HG03469 (cell line): ENCODE results near the gene KIAA1328.
"Not testable (repeated sequence)": the region's sequence is repeated elsewhere in the genome, so short reads cannot be mapped to it uniquely, and the experiment has no call there.

Experiments
- ATAC-seq: cut with Tn5 transposase; IDR thresholded peaks from one replicate; pipeline ENCODE4 v1.9.1; 2021; ENCODE audit warnings: mild to moderate bottlenecking, moderate library complexity, moderate number of reproducible peaks; ENCODE audit not compliant: unreplicated experiment

The KIAA1328 gene

DNA sequence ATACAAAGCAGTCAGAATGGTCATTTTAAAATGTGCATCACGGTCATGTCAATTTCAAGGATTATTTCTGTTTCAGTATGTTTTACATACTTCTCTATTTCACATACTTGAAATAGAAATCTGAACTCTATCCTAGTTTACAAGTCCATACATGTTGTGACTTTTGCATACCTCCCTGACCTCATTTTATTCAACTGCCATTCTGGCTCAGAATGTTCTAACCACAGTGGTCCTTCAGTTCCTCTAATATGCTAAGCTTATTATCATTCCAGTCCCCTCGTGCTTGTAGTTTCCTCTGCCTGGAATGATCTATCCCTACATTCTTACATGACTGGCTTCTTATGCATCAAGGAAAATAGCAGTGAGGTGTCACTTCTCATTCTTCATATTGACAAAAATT, 295.6 kb downstream of the KIAA1328 start:
- ATAC-seq = no peak

DNA sequence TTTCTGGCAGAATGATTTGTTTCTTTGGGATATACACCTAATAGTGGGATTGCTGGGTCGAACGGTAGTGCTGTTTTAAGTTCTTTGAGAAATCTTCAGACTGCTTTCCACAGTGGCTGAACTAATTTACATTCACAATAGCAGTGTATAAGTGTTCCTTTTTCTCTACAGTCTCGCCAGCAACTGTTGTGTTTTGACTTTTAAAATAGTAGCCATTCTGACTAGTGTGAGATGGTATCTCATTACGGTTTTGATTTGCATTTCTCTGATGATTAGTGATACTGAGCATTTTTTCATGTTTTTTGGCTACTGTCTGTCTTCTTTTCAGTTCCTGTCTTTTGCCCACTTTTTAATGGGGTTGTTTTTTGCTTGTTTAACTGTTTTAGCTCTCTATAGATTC, 306.2 kb downstream of the KIAA1328 start:
- no peak for ATAC-seq

DNA sequence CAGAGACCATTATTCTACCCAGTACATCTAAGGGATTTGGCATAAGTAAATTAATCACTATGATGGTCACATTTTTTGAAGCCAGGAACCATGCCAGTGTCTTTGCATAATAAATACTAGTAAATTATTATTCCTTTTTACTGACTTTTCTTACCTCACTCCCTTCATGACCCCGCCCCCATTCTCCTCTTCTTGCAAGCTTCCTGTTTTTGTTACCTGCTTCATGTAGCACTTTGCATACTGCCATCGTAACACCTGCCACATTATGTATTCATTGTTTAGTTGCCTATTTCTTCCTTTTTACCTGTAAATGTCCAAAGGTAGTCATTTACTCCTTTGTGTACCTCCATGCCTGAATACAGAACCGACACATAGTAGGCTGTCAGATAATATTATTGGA, 309.5 kb downstream of the KIAA1328 start:
- ATAC-seq = no peak

DNA sequence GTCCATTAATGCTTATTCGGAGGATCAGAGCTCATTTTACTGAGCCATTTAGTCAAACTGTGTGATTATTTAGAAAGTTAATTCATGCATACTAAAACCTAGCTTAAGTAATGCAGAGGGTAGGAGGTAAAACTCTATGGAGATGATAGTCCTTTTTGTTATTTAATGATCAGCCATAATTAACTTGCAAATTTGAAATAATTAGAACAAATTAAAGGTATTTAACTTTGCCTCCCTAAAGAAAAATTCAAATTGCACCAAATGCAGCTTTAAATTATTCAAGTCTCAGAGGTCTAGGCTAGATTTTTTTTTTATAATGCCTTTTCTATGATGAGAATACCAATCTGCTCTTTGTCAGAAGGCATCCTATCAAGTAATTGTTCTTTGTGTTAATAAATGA, 310.9 kb downstream of the KIAA1328 start:
- ATAC-seq = no peak

DNA sequence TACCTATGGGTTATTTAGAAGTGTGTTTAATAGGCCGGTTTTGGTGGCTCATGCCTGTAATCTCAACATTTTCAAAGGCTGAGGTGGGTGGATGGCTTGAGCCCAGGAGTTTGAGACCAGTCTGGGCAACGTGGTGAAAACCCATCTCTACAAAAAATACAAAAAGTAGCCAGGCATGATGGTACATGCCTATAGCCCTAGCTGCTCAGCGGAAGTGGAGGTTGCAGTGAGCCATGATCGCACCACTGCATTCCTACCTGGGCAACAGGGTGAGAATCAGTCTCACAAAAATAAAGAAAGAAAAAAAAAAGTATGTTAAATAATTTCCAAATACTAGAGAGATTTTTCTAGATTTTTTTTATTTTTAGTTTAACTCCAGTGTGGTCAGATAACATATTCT, 316.0 kb downstream of the KIAA1328 start:
- no peak for ATAC-seq

DNA sequence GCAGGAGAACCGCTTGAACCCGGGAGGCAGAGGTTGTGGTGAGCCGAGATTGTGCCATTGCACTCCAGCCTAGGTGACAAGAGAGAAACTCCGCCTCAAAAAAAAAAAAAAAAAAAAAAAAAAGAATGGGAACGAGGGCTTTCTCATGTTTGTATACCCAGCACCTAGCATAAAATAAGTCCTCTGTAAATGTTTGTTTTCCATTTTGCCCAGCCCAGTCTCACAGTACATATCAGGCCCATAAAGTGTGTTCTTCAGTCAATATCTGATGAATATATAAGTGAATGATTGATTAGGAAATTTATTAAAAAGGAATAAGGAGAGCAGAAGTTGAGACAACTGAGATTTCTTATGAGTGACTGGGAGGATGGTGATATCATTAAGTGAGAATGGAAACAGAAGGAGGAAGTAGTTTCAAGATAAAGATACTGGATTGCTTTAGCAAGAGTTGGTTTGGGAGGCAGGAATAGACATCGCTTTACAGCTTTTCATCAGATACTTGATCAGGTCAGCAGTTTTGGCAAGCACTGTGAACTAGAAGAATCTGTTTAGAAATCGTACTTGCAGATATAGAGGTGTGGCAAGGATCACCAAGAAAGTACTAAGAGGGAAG, 327.5 kb downstream of the KIAA1328 start:
- no peak for ATAC-seq

DNA sequence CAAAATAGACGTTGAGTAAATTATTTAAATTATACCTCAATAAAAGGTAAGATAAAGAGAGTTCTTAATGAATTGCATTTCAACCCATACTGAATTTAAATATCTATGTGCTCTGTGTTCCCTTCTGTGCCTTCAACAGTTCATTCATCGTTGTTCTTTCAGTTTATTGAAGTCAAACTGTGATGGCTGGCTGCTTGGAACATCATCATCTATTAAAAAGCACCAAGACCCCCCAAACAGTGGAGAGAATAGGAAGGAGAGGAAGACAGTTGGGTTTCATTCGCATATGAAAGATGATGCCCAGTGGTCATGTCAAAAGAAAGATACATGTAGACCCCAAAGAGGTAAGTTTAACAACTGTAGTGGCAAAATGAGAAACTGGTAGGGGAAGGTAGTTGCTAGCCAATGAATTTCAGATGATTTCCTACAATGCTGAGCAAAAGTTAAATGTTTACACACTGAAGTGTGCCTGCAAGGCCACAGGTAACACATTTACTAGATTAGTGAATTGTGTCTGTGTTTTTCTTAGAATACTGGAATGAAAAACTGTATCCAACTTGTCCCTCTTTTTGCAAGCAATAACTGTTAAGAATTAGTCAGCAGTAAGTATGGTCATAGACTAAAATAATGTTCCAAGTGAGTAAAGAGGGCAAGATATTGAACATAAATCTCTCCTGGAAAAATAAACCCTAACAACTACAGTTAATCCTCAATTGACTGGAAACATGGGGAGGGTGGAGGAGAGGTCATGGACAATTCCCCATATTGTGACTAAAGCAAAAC, 331.3 kb downstream of the KIAA1328 start:
- ATAC-seq = no peak

DNA sequence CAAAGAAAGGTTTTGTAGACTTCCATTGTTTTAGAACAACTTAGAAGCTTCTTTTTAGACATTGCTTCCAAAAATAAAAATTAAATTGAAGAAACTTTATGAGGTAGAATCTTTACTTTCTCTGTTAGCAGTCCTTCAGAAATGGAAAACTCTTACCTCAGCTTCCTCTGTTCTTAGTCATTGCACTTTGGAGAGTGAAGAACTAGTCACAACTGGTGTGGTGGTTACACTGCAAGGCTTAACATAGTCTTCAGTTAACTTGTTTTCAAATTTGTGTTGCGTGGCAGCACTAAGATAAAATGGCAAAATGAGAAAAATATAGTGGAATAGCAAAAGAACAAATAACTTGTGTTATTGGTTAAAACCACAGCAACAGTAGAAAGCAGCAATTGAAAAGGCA, 332.6 kb downstream of the KIAA1328 start:
- no peak for ATAC-seq

DNA sequence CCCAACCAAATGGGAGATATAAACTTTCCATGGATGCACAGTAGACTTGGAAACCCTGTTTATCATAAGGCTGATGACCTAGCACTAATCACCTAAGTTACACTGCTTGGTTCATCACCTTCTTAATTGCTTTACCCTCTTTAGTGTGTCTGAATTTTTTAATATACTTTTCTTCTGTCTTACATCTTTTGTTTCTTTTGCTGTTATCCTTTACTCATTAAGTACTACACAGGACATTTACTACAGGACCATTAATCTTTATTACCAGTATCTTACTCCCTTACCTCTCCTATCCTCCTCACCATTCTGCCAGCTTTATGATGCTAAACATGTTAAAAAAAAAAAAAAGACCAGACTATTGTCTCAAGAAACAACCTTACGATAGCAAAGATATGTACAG, 333.6 kb downstream of the KIAA1328 start:
- ATAC-seq = no peak

DNA sequence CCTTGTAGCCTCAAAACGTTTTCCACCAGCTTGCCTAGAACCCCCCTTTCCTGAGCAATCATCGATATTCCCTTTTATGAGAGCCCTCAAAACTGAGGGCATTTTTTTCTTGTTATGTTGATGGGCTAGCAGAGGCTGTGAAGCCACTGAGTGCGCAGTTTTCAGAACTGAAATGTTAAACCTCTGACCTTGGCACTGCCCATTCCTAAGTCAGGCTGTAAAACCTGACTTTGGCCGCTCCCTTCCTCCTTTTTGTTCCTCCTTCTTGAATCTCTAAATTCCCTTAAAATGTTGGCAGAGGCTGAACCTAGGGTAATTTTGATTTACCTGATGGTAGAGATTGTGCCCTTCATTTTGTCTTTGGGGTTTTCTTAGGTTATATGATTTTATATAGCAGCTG, 334.2 kb downstream of the KIAA1328 start:
- ATAC-seq = no peak

DNA sequence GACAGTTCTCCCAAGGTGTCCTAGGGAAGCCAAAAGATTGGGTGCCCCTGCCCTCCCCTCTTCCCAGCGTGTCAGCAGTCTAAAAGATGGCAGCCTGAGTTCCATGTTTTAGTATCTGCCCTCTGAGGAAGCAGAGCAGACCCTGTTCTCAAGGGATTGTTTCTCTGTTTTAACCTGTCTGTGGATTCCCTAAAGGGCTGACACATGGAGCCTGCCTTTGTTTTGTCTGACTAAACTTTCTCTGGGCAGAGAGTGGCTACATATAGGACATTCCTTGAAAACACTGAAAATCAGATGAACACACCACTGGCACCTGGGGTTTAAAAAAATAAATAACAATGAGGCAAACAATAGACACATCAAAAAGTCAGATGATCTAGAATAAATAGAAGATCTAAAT, 337.6 kb downstream of the KIAA1328 start:
- no peak for ATAC-seq

DNA sequence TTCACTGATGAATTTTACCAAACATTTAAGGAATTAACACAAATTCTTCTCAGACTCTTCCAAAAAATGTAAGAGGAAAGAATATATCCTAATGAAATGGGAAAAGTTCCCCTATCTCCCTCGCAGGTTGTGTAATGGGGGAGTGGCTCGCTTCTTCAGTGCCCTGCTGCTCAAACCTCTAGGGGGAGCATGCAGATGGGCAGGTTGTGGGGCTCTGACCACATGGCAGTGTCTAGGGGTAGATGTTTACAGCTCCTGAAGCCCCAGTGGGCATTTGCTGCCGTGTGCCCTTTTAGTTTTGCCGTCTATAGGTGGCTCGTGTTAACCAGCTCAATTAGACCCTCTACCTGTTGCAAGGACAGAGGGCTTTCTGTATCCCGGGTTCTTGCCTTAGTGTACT, 338.0 kb downstream of the KIAA1328 start:
- not testable (repeated sequence) for ATAC-seq

DNA sequence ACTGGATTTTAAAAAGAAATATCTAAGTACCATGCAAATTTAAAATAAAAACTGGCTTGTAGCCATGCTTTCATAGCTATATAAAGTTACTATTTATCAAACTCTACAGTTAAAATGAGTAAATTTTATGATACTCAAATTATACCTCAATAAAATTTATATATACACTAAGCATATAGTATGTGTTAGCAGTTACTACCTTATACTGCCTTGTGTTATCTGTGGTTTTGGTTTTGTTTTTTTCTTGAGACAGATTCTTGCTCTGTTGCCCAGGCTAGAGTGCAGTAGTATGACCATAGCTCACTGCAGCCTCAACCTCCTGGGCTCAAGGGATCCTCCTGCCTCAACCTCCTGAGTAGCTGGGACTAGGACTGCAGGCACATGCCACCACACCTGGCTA, 342.1 kb downstream of the KIAA1328 start:
- no peak for ATAC-seq

DNA sequence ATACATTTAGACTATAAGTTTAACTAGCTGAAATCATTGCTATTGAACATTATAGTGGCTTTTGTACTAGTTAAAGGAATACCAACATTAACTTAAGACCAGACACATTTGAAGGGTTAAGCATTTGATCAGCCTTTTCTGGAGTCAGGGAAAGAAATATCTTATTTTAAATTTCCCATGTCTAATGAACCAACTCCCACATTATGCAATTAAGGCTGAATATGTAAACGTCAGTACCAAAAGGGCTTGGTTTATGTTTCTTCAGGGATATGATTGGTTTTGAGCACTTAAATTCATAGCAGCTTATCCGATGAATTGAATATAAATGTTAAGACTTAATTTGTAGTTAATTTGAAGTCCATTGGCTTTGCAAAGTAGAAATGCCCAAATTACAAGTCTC, 344.5 kb downstream of the KIAA1328 start:
- ATAC-seq = no peak

DNA sequence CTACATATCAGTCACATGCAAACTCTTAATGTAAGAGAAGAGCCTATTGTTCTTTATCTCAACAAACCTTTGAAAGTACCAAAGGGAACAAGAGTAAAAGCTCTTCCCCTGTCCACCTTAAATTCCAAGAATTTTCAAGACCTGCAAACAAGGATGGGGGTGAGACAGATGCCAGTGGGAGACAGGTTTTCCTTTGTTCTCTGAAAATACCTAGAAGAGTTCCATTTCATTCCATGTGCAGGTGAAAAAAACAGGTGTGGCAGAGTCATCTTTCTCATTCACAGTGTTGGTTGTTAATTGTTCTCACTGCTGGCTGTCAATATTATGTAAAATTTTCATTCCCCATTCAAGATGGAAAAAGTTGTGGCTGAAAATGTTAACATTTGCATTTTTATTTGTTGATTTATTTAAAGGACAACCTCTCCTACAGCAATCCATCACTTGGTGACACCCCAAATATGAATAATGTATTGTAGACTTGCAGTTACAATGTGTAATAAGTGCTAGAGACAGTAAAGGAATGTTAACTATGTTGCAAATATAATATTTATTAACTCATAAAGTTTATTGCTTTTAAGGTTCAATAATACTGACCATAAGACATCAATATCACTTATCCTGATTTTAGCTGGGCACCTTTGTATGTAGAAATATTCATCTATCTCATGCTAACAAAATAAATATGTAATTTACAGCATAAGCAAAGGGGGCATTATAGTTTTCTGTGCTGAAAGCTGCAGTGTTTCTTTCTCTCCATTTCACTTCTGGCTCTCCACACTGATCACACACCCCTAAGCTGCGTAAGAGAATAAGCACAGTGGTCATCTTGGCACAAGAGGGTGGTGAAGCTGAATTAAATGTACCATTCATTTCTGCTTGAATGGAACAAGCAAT, 347.0 kb downstream of the KIAA1328 start:
- ATAC-seq = no peak

DNA sequence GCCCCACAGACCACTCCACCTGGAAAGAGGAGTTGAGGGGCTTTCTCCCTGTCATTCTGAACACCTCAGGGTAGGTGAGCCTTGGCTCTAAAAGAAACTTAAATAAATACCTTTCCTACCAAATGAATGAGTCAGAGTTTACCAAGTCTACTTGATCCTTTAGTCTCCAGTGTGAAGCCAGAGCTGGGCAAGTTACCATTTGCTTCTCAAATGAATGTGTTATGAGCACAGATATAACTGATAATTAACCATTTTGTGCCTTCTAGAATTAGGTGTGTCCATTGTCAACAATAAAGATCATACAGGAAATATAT, 347.7 kb downstream of the KIAA1328 start:
- ATAC-seq = no peak

DNA sequence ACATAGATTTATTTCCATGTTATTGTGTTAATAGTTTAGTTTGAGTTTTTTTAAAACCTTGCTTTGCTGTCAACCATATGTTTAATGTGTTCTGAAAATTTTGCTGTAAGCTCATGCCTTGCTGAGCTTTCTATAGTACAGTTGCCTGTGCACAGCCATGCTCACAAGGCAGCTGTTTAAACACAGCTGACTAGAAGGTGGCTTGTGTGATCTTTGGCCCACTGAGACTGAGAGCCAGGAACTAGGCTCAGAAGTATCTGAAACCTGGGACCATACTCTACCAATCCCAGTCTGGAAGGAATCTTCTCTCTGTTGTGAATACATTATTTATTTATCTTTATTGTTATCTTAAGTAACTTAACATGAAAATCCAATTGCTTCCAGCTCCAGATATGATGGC, 350.5 kb downstream of the KIAA1328 start:
- no peak for ATAC-seq

DNA sequence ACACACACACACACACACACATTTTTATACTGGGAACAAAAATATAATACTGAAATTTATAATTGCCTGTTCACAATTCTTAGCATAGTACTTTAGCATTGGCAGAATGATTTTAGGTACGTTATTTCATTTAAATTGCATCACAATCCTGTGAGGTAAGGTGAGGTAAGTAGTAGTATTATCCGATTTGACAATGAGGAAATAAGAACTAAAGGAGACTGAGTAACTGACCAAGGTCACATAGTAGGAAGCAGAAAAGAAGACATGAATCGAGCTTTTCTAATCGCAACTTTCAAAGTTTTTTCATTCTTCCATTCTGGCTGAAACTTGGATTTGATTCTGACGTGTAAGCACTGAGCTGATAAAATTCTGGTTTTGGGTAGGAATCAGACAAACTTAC, 351.2 kb downstream of the KIAA1328 start:
- ATAC-seq = no peak

DNA sequence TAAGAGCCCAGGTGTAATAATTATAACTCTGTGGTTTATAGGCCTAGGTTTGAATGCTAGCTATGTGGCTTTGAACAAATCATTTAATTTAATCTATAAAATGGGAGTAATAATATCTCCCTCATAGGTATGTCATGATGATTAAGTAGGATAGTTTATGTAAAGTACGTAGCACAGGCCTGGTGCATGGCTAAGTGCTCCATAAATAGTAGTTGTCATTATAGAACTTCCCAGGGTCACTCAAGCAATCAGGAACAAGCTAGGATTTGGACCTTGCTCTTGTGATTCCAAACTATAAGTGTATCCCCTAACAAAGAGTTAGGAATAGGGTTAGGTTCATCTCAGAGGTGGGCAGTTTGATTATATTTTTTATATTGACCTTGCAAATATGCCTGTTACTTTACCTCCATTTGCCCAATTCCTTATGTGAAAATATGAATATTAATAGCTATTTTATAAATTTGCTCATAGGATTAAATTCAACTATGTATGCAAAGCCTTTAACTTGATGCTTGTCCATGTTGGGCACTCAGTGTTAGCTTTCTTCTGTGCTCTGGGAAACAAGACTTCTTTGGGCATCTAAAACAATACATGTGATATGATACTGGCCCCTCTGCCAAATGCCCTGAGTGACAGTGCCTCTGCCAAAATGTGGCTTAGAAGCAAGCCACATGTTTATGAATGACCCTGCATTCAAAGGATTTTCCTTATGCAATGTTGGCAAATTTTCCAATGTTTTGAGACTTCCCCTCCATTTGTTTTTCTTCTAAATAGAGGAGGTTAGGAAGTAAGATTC, 353.6 kb downstream of the KIAA1328 start:
- no peak for ATAC-seq

DNA sequence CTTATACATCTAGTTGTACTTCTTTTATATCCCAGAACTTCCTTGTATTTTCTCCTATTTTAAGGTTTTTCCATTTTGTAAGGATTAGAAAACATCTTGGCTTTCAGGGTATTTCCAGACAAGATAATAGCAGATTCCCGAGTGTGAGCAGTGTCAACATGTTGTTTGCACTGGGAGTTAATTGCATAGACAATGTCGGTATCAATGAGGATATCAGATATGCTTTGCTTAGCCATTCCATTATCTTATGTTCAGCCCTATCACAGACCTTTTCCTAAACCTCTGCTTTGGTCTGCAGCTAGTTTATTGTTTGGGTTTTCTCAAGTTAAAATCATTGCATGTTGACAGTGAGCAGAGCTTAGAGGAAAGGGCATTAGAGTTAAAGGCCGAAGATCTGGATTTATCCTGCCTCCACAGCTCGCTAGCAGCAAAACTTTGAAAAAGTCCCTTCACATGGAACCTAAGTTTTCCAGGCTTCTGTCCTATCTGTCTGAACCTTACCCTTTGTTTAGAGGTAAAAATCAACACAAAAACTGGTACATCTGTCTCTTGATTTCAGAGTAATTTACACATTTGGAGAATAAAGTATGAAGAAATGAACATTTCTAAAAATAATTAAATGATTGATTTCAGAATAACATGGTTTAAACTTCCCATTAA, 355.4 kb downstream of the KIAA1328 start:
- no peak for ATAC-seq
